Iris pigment epithelial cell (primary cell): Measurements from ENCODE around the gene TJAP1.
A peak's percentile ranks its signal among the peaks of the same experiment; 100 is the strongest.
"Not testable (repeated sequence)": the region's sequence is repeated elsewhere in the genome, so short reads cannot be mapped to it uniquely, and the experiment has no call there.

Experiments
- DNase-seq: peaks from one replicate; pipeline ENCODE4 v3.0.0-alpha.2; 2011; ENCODE audit warnings: low read depth

Gene TJAP1

DNA sequence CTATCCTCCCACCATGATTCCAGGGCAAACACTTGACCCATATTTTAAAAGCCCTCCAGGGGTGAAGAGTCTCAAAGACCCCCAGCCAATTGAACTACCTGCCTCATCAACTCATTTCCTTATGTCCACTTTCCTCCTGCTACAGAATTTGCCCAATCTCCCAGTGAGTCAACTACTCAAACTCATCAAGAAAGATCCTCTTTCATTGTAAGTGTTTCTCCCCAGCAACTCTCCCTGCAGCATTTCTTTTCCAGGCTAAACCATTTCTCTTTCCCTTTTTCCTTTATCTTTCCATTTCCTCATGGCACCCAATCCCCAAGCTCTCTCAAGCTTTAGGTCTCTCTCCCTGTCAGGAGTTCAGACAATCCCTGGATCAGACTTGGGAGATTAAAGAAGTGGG is 23.5 kb upstream of the TJAP1 start:
- DNase-seq, result no peak

DNA sequence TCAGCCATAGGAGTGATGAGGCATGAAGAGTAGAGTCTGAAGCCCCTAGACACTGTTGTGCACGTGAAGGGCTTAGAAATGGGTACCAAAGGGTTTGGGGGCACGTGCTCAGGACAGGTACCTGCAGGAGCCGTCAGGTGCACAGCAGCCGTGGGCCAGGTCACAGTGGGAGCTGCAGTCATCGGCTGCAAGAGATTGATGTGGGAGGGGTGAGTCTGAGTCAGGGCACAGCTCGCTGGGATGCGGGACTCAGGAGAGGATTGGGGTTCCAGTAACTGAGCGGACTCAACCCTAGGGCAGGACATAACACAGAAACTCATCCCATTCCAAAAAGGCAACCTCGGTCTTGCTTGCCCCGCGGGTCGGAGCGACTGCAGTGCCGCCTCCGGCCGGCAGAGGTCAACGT is 23.1 kb upstream of the TJAP1 start:
- DNase-seq, result no peak

DNA sequence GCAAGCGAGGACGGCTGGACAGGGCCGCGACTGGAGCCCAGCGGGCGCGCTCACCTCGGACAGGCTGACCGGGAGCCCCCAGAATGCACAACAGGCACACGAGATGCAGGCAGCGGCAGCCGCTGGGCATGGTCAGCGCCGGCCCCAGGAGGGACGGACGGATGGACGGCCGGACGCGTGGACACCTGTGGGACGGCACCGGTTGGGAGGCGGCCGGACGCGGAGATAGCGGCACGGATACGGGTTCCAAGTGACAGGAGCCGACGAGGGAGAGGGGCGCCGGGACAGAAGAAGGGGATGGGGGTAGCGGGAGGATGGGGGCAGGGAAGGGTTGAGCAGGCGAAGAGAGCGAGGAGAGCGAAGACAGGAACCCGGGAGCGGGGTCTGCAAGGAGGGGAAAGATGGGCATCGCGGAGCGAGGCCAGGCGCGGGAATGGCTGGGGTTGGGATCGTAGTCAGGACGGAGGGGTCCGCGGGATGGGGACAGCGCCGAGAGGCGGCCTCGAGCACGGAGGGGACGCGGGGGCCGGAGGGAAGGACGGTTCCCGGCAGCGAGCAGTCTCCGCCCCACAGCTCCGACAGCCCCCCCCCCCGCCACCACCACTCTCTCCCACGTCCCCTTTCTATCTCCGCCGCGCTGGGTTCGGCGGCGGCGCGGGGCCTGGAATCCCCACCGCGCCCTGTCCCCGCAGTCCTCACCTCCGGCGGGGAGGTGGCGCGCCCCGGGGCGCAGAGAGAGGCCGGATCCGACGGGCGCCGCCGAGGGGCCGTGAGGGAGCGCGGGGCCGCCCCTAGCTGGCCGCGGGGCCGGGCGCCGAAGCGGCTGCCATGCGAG is 22.5 kb upstream of the TJAP1 start:
- DNase-seq, result peak; percentile 86

DNA sequence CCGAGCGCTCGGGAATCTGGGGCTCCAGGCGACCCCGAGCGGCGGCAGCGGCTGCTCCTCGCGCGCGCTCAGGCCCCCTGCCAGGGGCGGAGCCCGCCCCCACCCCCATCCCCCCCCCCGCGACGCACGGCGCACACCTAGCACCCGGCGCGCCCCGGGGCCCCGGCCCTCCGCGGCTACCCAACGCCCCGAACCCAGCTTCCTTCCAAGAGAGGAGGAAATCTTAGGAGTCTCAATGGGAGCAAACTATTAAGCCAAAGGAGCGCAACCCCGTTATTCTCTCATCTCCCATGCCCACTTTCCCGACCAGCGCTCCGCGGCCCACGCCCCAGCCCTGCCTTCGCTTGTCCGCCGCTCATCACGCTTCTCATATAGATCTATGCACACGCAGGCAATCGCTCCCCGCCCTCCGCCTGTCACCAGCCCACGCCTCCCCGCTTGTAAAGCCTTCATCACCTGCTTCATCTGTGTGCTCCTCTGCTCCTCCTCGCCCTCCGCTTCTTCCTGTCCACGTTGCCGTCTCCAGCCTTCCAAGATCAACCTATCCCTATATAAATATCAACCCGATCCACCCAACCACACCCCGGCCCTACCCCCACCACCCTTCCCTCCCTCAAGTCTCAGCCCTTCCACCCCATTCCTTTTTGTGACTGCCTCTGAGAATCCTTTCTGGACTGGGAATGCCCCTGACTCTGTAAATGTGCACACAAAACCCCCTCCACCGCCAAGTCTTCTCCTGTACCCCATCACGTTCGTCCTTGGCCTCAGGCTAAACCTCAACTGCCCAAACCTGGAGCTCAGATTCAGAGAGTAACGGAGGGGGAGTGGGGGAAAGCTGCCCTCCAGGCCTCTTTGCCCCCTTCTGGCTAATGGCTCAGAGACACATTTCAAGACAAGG is 21.6 kb upstream of the TJAP1 start, which contains the start of gene DLK2:
Gene DLK2 (minus strand): TSS at position 18 of the 898 bp plus-strand sequence. CDS start 723 bp downstream, outside the sequence.
- DNase-seq, result peak; percentile 14

DNA sequence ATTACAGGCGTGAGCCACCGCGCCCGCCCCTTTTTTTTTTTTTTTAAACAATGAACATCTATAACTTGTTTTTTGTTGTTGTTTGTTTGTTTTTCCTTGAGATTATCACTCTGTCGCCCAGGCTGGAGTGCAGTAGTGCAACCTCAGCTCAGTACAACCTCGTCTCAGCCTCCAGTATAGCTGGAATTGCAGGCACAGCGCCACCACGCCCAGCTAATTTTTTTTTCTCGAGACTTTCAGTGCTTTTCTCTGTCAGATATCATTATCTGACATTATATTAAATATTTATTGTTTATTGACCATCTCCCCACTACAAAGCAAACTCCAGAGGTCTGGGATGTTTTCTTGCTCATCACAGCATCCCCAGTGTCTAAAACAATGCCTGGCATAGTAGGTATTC is 19.7 kb upstream of the TJAP1 start:
- DNase-seq, result no peak

DNA sequence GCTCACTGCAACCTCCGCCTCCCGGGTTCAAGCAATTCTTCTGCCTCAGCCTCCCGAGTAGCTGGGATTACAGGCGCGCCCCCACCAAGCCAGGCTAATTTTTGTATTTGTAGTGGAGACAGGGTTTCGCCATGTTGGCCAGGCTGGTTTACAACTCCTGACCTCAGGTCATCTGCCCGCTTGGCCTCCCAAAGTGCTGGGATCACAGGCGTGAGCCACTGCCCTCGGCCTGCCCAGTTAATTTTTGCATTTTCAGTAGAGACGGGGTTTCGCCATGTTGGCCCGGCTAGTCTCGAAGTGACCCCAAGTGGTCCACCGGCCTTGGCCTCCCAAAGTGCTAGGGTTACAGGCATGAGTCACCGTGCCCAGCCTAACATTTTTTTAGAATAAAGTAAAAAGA is 19.2 kb upstream of the TJAP1 start:
- DNase-seq, result not testable (repeated sequence)

DNA sequence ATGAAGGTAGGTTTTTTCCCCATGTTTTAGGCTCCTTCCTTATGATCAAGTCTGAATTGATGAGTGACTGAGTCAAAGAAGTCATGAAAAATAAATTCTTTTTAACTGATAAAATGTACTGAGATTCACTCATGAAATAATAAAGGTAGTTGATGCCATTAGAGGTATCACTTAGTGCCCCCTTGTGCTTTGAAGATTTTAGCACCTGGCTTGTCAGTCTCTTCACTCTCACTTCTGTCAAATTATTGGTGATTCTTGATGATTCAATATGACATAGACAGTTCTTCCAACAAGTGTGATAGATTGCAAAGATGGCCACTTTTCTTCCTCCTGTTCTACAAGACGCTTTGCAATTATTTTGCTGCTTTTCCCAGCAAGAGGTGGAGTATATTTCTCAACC is 17.8 kb upstream of the TJAP1 start:
- no peak for DNase-seq

DNA sequence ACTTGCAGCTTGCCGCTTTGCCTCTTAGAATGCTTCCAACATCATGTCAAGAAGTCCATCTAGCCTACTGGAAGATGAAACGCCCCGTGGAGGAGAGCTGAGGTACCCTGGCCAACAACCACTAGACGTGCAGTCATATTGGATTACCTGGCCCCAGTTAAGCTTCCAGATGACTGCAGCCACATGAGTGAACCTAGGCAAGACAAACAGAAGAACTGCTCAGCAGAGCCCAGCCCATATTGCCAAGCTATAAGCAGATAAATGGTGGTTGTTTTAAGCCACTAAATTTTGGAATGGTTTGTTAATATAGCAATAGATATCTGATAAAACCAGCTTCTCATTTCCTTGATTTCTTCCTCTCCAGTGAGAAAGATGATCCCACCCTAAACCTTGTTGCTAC is 17.3 kb upstream of the TJAP1 start:
- no peak for DNase-seq

DNA sequence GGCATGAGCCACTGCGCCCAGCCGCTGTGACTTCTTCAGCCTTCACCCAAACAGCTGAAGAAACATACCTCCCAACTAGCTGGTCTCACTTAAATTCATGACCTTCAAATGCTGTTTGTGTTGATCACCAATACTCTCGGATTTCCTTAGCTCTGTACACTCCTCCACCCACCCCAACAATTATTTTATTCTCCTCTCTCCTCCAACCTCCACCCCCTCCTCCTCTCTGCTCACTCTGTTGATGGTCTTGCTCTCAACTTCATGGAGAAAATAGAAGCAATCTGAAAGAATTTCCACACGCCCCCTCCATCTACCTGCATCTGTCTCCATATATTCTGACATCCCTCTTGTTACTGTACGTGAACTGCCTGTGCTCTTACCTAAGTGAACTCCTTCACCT is 15.4 kb upstream of the TJAP1 start:
- DNase-seq, result no peak

DNA sequence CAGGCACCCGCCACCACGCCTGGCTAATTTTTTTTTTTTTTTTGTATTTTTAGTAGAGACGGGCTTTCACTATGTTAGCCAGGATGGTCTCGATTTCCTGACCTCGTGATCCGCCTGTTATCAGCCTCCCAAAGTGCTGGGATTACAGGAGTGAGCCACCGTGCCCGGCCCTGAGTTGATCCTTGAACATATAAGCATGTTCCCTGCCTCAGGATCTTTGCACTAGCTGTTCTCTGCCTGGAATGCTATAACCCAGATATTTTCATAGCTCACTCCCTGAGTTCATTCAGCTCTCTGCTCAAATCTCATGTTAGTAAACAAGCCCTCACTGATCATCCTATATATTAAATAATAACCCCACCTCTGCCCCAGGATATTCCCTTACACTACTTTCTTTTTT is 13.0 kb upstream of the TJAP1 start:
- DNase-seq, result no peak

DNA sequence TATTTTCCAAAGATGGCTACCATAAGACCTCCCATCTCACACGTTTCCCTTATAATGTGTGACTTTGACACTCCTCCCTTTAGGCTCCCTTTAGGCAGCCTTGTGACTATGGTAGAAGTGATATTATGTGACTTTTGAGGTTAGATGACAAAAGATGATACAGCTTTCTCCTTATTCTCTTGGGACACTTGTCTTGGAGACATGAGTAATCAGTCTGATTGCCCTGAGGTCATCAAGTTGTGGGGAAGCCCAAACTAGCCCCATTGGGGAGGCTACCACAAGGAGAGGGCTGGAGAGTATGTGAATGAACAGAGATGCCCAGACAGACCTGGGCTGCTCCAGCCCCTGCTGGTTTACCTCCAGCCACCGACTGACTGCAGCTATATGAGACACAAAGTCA is 11.4 kb upstream of the TJAP1 start:
- DNase-seq, result no peak

DNA sequence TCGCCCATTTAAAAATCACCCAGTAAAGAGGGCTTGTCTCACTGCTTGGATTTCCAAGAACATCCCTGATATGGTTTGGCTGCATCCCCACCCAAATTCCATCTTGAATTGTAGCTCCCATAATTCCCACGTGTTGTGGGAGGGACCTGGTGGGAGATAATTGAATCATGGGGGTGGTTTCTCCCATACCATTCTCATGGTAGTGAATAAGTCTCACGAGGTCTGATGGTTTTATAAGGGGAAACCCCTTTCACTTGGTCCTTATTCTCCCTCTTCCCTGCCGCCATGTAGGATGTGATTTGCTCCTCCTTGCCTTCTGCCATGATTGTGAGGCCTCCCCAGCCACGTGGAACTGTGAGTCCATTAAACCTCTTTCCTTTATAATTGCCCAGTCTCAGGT is 10.1 kb upstream of the TJAP1 start:
- DNase-seq, result not testable (repeated sequence)

DNA sequence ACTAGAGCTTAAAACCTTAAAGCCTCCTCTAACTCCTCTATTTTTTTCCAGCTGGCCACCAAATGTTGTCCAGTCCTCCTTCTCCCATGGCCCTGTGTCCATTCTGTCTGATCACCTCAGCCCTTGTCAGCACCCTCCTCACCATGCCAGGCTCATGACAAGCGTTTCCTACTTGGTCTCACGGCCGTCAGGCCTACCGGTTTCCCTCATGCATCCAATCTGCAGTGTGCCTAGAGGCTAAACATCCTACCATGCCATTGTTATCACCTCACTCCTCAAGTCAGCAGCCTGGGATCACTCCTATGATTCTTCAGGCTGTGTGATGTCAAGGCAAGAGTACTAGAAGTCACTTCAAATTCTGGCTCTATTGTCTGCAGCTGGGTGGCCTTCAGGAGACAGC is 9.6 kb upstream of the TJAP1 start:
- DNase-seq, result no peak

DNA sequence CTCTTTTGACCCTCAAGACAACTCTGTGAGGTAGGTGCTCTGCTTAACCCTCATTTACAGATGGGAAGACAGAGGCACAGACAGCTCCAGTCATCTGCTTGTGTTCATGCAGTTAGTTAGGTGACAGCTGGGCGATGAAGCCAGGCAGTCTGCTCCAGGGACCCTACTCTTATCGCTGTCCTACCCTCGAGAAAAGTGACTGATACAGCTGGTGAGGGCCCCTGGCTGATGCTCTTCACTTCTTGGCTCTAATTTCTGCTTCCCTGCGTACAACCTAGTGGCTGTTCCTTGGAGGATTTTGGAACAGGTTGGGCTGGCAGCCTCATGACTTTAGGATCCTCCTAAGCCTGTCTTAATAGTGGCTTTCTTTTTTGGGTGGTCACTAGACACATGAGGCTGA is 9.1 kb upstream of the TJAP1 start:
- no peak for DNase-seq

DNA sequence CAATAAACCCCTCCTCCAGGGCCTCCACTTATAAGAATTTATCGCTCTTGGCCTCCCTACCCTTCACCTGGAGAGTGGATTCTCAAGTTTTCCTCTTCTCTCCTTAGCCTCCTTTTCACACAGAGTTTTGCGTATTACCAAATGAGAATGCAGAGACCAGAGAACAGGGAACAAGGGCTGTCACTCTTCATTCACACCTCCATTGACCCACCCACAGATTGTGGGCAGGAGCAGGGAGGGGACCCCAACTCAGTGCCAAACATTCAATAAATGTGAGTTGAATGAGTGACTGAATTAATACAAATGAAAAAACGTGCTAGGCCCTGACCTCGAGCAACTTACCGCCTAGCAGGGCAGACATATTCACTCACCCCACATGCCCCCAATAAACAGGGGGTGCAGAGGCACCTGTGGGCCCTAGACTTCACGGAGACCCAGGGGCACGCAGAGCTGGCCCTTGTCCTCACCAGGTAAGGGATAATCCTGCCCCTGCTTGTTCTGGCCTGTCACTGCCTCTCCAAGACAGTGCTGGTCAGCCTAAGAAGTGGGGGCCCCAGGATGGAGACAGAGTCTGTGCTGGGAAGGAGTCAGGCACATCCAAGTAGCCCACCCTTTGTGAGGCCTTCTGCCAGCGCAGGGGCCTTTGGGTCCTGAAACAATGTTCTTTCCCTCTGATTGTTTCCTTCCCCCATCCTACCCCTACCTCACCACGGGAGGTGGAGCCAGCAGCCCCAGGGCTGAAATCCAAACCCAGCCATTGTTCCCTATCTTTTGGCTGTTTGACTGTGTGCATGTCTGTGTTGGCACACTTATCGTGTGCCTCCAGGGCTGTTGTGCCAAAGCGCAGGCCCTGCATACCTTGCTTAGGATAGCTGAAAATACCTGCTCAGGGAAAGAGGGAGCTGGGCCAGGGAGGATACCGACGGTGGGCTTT is 8.4 kb upstream of the TJAP1 start:
- DNase-seq, result no peak

DNA sequence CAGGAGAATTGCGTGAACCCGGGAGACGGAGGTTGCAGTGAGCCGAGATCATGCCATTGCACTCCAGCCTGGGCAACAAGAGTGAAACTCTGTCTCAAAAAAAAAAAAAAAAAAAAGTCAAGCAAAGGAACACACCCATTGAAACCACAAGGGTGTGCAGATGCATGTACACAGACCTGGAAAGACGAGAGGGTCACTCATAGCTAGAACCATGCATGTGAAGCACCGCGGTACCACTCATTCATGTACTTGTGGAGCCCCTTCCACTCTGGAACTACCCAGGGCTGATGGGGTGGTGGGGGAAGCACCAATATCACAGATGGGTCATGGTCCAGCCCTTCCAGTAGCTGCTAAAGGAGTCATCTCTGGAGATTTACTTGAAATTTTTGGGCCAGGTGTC is 7.4 kb upstream of the TJAP1 start:
- no peak for DNase-seq

DNA sequence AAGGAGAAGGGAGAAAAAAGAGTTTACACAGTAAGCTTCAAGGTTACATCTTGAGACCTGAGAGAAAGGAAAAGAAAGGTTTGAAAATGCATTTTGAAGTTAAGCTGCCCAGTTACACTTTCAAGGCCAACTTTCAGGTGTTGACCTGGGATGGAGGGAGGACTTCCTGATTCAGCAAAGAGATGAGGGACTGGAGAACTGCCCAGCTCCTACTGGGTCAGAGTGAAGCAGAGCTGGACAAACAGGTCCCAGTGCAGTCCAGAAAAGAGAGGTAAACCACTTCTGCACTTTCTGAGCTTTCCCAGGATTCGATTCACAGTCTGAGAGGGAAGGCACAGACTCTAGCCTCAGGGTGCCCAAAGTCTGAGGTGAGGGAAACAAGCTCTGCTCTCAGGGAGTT is 6.0 kb upstream of the TJAP1 start:
- DNase-seq, result no peak

DNA sequence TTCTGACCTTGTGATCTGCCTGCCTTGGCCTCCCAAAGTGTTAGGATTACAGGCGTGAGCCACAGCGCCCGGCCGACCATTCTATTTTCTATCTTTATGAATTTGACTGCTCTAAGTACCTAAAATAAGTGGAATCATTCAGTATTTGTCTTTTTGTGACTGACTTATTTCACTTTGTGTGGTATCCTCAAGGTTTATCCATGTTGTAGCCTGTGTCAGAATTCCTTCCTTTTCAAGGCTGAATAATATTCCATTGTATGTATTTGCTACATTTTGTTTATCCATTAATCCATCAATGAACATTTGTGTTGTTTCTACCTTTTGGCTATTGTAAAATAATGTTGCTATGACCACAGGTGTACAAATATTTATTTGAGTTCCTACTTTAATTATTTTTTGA is 4.9 kb upstream of the TJAP1 start:
- DNase-seq, result no peak

DNA sequence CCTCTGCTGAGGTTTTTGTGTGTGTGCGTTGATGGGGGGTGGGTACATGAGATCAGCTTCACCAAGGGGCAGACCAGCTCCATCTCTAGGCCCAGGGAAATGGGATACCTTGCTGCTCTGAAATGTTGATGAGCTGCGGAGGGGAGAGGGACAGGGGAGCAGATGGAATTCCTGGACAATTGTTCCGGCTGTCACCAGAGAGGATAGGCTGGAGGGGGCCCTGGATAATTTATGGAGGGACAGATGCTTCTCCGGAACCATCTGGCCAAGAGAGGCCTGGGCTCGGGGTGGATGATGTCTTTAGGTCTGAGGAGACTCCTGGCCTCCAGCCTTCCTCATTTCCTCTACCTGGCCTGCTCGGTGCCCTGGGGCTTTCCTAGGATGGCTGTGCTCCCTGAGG is 1.9 kb upstream of the TJAP1 start:
- no peak for DNase-seq

DNA sequence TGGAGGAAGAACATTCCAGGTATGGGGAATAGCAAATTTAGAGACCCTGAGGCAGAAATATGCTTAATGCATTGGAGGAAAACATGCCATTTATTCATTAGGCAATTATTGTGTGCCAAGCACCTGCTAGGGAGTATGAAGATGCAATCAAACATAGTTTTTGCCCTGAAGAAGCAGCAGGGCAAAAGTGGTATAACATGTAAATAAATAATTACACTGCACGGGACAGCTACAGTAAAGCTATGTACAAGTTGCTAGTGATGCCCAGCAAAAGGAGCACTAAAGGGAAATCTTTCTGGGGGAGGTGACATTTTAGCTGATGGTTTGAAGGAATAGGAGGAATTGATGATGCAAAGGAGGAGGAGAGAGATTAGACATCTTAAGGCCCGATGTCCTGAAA is 624 bp upstream of the TJAP1 start:
- no peak for DNase-seq

DNA sequence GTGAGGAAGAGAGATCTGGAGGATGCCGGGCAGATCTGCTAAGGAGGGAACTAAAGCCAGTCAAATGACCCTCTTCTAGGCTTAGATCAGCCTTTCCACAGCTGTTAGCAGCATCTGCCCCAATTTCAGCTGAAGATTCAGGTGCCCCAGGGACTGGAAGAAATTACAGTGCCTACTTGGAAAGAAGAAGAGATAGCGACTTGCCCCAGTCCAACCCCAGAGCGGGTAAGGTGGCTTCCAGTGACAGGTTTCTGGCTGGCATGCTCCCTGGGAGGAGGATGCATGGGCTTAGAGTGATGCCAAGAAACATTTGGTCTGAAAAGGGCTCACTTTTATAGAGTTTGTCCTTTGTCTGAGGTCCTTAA is 620 bp downstream of the TJAP1 start:
- DNase-seq, result no peak

DNA sequence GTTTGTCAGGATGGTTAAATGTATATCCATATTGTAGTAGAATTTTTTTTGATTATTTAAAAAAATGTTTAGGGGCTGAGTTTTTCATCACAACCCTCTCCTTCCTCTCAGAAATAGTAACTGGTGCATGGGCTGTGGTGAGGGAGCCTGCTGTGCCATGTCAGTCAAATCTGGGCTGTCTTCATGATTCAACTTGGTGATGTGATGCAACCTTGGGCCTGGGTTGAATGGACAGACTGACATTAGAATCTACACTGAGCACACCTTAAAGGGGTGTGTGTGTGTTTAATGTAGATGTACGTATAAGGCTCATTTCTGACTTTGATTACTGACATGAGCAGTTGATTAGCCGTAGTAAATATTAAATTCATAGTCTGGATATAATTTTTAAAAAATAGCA is 3.7 kb downstream of the TJAP1 start:
- DNase-seq, result peak; percentile 47
